OCI-LY7 (cell line): ENCODE measurements around the gene PPIH. TPM values are rescaled to one million over a fixed set of nuclear protein-coding genes. Genes with fewer than 3 reads are reported as not detected.
"Not testable (repeated sequence)": the region's sequence is repeated elsewhere in the genome, so short reads cannot be mapped to it uniquely, and the experiment has no call there.

Source experiments
- BruUV-seq: library from RNA; stranded (reverse); fragments of 400-500 nt; replicated peaks from 2 replicates; lab custom pipeline; 2021; lab: Mats Ljungman, UMichigan
- CTCF ChIA-PET: fragments of 300-600 bp; sonication (Branson Sonifier 250); formaldehyde crosslinking; loops from one replicate; lab custom pipeline; 2022; ENCODE audit warnings: antibody characterized with exemption; ENCODE audit not compliant: unreplicated experiment; lab: Charles Lee
- POLR2A ChIA-PET: fragments of 300-600 bp; sonication (Branson Sonifier 250); formaldehyde crosslinking; loops from one replicate; lab custom pipeline; 2022; ENCODE audit warnings: antibody characterized with exemption; lab: Charles Lee
- DNase-seq: peaks from one replicate; pipeline ENCODE4 v3.0.0-alpha.2; 2015; ENCODE audit warnings: low spot score
- H2AFZ ChIP-seq: fragments of 200-600 bp; sonication (generic), shearing (Covaris generic); 2 replicates; pipeline ENCODE4 v1.6.1; 2014; ENCODE audit warnings: mild to moderate bottlenecking, antibody characterized with exemption, low read length, moderate library complexity
- H3K27ac ChIP-seq: fragments of 200-600 bp; sonication (generic); 2 replicates; pipeline ENCODE4 v1.5.1; 2014; ENCODE audit warnings: mixed run types, low read depth, mild to moderate bottlenecking, moderate library complexity, low read length, inconsistent platforms; ENCODE audit not compliant: poor library complexity, severe bottlenecking
- H3K36me3 ChIP-seq: fragments of 200-600 bp; sonication (generic); 2 replicates; pipeline ENCODE4 v1.6.1; 2014; ENCODE audit warnings: mild to moderate bottlenecking, antibody characterized with exemption, low read length, moderate library complexity, mixed read lengths; ENCODE audit not compliant: insufficient read depth
- H3K4me1 ChIP-seq: fragments of 200-600 bp; sonication (generic); 2 replicates; pipeline ENCODE4 v1.5.1; 2014; ENCODE audit warnings: mild to moderate bottlenecking, low read length; ENCODE audit not compliant: insufficient read depth, poor library complexity, severe bottlenecking
- H3K4me2 ChIP-seq: fragments of 200-600 bp; sonication (generic); 2 replicates; pipeline ENCODE4 v1.6.1; 2014; ENCODE audit warnings: mild to moderate bottlenecking, low read length
- H3K4me3 ChIP-seq: fragments of 200-600 bp; sonication (generic); 2 replicates; pipeline ENCODE4 v1.5.1; 2014; ENCODE audit warnings: mild to moderate bottlenecking, low read depth, low read length; ENCODE audit not compliant: poor library complexity, severe bottlenecking
- H3K79me2 ChIP-seq: fragments of 200-600 bp; sonication (generic); 2 replicates; pipeline ENCODE4 v1.6.1; 2016; ENCODE audit warnings: low read depth, mild to moderate bottlenecking, low read length, moderate library complexity, mixed read lengths; ENCODE audit not compliant: insufficient read depth
- H3K9me2 ChIP-seq: fragments of 200-600 bp; sonication (generic); 2 replicates; pipeline ENCODE4 v1.6.1; 2016; ENCODE audit warnings: mild to moderate bottlenecking, low read length, mixed read lengths; ENCODE audit not compliant: insufficient read depth
- H3K9me3 ChIP-seq: fragments of 200-600 bp; sonication (generic); 2 replicates; pipeline ENCODE4 v1.6.1; 2014; ENCODE audit warnings: mild to moderate bottlenecking, mixed run types, low read length, mixed read lengths
- H4K20me1 ChIP-seq: fragments of 200-600 bp; sonication (generic); 2 replicates; pipeline ENCODE4 v1.6.1; 2014; ENCODE audit warnings: mild to moderate bottlenecking, antibody characterized with exemption, low read length, moderate library complexity, mixed read lengths; ENCODE audit not compliant: insufficient read depth
- EZH2phosphoT487 ChIP-seq: fragments of 200-600 bp; sonication (generic); IDR thresholded peaks from 2 replicates; pipeline ENCODE4 v1.6.1; 2018; ENCODE audit warnings: low read depth, borderline replicate concordance, mild to moderate bottlenecking, mixed run types, antibody characterized with exemption, low read length, moderate library complexity, mixed read lengths
- intact Hi-C: fragments of 100-400 bp; cut with micrococcal nuclease; formaldehyde crosslinking; loops from one replicate; pipeline ENCODE4 v1.10.0; 2022; ENCODE audit not compliant: unreplicated experiment
- total RNA-seq, 2 experiments: library from RNA; depleted of rRNA in 1 of 2; stranded (reverse); fragments of >200 nt in 1 of 2; shearing (Covaris generic) in 1 of 2; gene quantifications; 2 replicates each; pipeline ENCODE4 v1.2.3, GENCODE V29; 2014 to 2022
- TF ChIP-seq, protein P1 (sequence below): fragments of 200-600 bp; sonication (generic); conservative IDR thresholded peaks from 2 replicates; pipeline ENCODE4 v1.5.1; 2014; ENCODE audit warnings: mild to moderate bottlenecking, antibody characterized with exemption, low read length, moderate library complexity, mixed read lengths

Gene PPIH
- total RNA-seq, 2 experiments from 2014 or later: 74.4 to 100 TPM

DNA sequence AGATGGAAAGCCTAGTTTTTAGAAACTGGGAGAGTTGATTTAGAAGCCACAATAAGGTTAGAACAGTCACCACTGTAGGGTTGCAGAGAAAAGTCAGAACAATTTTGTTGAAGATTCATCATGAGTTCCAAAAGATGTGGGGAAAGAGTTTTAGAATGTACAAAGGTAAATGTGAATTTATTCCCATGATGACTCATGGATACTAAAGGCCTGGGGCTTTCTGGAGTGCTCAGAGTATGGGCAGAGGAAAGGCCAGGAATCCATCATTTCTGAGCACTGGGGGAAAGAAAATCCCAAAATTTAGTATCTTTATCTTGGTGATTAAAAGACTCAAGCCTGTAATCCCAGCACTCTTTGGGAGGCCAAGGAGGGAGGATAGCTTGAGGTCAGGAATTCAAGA is 41.8 kb downstream of the PPIH start:
- no peak overlapping the region for H3K27ac ChIP-seq
- no peaks in the 10 kb centered on the region for H3K9me3 ChIP-seq
- CTCF ChIA-PET: no interaction called here
- H2AFZ ChIP-seq: no peak overlapping the region
- no peaks in the 10 kb centered on the region for H3K4me1 ChIP-seq
- peaks cover 37% of the 10 kb centered on the region for H4K20me1 ChIP-seq
- no peak for DNase-seq
- no TSS peak for BruUV-seq
- intact Hi-C loops: no loop called here
- POLR2A ChIA-PET: no interaction called here
- no peak overlapping the region for H3K4me2 ChIP-seq
- TF ChIP-seq, protein P1, sequence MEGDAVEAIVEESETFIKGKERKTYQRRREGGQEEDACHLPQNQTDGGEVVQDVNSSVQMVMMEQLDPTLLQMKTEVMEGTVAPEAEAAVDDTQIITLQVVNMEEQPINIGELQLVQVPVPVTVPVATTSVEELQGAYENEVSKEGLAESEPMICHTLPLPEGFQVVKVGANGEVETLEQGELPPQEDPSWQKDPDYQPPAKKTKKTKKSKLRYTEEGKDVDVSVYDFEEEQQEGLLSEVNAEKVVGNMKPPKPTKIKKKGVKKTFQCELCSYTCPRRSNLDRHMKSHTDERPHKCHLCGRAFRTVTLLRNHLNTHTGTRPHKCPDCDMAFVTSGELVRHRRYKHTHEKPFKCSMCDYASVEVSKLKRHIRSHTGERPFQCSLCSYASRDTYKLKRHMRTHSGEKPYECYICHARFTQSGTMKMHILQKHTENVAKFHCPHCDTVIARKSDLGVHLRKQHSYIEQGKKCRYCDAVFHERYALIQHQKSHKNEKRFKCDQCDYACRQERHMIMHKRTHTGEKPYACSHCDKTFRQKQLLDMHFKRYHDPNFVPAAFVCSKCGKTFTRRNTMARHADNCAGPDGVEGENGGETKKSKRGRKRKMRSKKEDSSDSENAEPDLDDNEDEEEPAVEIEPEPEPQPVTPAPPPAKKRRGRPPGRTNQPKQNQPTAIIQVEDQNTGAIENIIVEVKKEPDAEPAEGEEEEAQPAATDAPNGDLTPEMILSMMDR: no peak
- no peak for TF ChIP-seq EZH2phosphoT487
- no peak overlapping the region for H3K4me3 ChIP-seq
- H3K9me2 ChIP-seq: no peaks in the 10 kb centered on the region
- peaks cover 100% of the 10 kb centered on the region for H3K36me3 ChIP-seq
- peaks cover 62% of the 10 kb centered on the region for H3K79me2 ChIP-seq

DNA sequence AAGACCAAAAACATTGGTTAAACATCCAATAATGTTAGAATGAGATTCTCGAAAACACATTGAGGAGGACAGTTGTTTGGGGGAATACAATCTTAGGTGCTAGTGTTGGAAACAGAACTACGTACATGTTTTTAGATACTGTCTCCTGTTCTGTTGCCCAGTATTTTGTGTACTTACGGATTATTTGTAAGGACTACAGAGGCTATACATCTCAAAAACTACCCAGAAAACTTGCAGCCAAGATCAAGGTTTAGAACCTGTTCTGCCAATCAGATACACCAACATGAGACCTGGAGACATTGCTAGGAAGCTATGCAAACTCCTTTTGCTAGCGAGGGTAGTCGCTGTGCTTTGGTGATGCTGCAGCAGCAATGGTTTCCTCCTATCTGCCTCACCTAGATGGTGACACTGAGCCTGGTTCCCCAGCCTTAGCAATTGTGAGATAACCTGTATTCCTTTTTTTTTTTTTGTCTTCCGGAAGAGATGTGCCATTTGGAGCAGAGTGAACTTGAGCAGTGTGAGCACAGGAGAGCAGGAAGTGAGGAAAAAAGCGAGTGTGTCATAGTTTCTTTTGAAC is 45.8 kb downstream of the PPIH start:
- BruUV-seq: no TSS peak
- TF ChIP-seq, protein P1: no peak
- no peak for TF ChIP-seq EZH2phosphoT487
- intact Hi-C loops: no loop called here
- no peak overlapping the region for H3K4me3 ChIP-seq
- ChIA-PET CTCF (no interaction called here), POLR2A (no interaction called here)
- no peaks in the 10 kb centered on the region for H3K4me1 ChIP-seq
- H3K9me2 ChIP-seq: no peaks in the 10 kb centered on the region
- H3K27ac ChIP-seq: no peak overlapping the region
- peaks cover 99% of the 10 kb centered on the region for H3K36me3 ChIP-seq
- H3K79me2 ChIP-seq: peaks cover 24% of the 10 kb centered on the region; the same call in 1 of the 2 replicates
- no peaks in the 10 kb centered on the region for H3K9me3 ChIP-seq
- DNase-seq: no peak
- H3K4me2 ChIP-seq: no peak overlapping the region
- no peak overlapping the region for H2AFZ ChIP-seq
- H4K20me1 ChIP-seq: peaks cover 7% of the 10 kb centered on the region; the same call in 1 of the 2 replicates

DNA sequence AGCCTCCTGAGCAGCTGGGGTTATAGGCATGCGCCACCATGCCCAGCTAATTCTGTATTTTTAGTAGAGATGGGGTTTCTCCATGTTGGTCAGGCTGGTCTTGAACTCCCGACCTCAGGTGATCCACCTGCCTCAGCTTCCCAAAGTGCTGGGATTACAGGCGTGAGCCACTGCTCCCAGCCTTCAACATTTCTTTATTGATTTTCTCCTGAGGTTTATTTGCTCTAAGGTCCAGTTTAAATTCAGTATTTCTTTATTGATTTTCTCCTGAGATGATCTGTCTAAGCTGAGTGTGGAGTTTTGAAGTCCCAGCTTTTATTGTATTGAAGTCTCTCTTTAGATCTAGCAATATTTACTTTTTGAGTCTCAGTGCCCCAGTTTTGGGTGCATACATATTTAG is 54.6 kb downstream of the PPIH start:
- CTCF ChIA-PET, H3K9me2 ChIP-seq, BruUV-seq, H3K4me1 ChIP-seq, H3K4me2 ChIP-seq, H4K20me1 ChIP-seq, intact Hi-C loops, H3K27ac ChIP-seq, DNase-seq, H2AFZ ChIP-seq, H3K4me3 ChIP-seq: not testable (repeated sequence)
- POLR2A ChIA-PET: interaction anchor here (0.5 to 0.7 kb wide), 2 partner anchors 230 to 1718 kb away, joined by 3 read pairs; no protein-coding TSS in a partner anchor
- Histone ChIP-seq H3K79me2 (peaks cover 33% of the 10 kb centered on the region; the same call in 1 of the 2 replicates), H3K9me3 (peaks cover 16% of the 10 kb centered on the region), H3K36me3 (peaks cover 97% of the 10 kb centered on the region)
